ENCODE measurements around the gene SCYL1.

The SCYL1 gene

DNA sequence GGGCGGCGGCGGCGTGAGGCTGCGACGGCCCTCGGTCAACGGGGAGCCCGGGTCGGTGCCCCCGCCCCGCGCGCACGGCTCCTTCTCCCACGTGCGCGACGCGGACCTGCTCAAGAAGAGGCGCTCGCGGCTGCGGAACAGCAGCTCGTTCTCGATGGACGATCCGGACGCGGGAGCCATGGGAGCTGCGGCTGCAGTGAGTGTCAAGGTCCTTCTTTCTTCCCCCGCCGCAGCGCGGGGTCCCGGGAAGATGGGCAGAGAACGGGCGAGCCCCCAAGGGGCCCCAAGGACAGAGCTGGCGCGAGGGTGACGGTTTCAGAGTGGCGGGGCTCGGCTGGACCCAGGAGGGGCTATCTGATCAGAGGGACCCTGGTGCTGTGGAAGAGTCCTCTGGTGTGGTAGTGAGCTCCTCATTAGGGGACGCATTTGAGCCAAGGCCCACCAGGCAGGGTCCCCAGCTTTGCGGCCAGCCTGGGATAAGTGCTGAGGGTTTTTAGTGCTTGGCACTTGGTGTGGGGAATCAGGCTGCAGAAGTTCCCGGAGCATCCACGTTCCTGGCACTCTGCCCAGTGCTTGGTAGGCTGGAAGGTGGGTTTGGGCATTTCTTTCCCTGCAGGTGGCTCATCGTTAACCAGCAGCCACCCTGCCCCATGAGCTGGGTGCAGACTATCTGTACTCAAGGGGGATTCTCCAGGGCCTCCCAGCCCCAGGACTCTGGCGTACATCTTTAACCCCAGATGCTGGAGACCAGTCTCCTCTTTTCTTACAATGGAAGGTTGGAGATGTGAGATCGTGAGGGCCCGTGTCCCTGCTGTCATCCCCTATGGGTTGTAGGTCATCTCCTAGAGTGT, 60.7 kb downstream of the SCYL1 start:
- no peak for DNase-seq (ENCODE audit: low read depth in 2 of 2)

DNA sequence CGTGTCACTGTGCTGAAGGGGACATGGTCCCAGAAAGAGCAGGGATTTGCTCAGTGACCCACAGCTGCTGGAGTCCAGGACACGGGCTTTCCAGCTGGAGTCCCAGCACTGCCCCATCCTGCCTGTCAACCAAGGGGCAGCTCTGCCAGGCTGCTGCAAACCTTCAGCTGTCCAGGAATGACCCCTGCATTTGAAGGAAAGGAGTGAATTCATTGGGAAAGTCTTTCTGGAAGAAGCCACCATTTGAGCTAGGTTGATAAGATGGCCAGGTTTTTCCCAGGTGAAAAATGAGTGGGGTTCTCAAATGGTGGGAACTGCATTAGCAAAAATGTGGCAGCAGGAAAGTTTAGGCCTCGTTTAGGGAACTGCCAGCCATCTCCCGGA, 61.4 kb downstream of the SCYL1 start:
- no peak for DNase-seq (ENCODE audit: low read depth in 2 of 2)

DNA sequence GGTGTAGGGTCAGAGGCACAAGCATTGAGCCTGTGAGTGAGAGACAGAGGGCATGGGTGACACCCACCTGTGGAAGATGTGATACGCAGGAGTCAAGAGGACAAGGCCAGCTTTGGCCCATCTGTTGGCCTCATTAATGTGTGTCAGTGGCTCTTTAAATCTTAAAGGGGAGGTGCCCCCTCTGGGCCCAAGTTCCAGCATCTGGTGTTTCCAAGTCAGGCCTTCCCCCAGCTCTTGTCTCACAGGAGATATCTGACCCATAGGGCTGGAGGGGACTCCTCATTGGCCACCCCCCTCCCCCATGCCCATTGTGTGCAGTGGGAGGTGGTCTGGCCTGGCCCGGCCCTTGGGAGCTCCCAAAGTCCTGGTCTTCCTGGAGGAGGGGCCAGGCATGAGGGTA, 61.8 kb downstream of the SCYL1 start:
- no peak for DNase-seq (ENCODE audit: low read depth in 2 of 2)

Measured in stimulated activated CD8-positive, alpha-beta memory T cell treated with anti-CD3 and anti-CD28 coated beads, Interleukin-7, amount 100 ng/mL, for 4 hours (primary cell).